HG03060 (cell line): ENCODE measurements around the gene UST.

ENCODE experiments used
- ATAC-seq: cut with Tn5 transposase; IDR thresholded peaks from one replicate; pipeline ENCODE4 v1.9.1; 2021; ENCODE audit warnings: low read depth, moderate number of reproducible peaks; ENCODE audit not compliant: unreplicated experiment

The UST gene

DNA sequence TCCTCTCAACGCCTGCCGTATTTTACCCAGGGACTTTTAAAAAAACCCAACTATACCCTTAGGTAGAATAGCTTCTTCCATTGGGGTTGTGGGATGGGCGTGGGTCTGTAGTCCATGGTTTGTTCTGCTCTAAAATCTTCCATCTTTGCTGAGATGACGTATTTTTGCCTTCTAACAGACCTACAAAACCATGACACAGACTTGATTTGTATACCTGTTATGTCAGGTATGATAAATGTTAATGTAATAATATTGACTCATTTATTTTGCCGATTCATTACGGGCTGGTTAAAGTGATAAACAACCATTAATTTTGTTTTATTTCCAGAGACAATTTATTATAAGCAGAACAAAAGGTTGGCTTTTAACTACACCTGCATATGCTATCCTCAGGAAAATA is 48.7 kb downstream of the UST start:
- ATAC-seq, result no peak

DNA sequence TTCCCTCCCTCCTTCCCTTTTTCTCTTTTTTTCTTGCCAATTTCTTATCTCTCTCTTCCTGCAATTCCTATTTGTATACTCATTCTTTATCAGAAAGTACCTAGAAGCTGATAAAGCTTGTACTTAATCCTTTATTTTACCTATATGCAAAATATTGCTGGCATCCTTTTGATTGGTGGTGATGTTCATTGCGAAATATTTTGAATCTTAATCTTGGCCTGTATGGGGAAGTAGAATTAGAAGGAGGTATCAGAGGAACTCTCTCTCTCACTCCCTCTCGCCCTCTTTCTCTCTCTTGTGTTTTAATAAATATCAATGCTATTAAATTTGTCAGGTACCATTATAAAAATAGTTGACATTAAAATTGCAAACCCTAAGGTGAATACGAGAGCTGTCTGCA is 52.8 kb downstream of the UST start:
- no peak for ATAC-seq

DNA sequence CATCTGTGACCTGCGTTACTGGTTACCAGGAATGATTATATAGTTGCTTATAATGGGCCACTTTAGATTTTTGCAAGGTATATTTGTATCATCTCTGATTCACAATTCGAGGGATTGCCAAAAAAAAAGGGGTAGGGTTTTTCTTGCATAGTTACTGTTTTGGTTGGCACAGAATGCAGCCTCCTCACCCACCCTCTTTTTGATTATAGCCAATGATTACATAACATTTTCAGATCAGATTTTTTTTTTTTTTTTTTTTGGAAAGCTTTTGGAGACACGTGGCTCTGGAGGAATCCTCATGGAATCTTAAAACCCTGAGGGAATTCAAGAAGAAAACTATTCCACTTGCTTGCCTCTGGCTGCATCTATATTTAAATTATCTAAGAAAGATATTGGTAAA is 53.7 kb downstream of the UST start:
- no peak for ATAC-seq

DNA sequence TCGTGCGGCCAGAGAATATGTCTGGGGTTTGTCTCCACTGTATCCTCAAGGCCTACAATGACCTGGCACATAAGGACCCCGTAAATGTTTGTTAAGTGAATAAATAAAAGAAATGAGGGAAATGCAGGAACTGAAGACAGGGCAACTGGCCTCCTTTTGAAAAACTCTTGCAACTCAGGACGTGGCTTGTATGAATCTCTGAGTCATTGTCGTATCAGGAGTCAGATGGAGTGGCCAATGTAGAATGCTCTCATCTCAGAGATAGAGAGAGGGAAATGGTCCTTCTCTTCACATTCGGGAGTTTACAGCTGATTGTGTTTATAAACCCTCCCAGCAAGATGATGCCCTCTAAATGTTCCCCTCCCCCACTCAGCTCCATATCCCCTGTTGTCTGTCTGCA is 57.1 kb downstream of the UST start:
- ATAC-seq, result no peak

DNA sequence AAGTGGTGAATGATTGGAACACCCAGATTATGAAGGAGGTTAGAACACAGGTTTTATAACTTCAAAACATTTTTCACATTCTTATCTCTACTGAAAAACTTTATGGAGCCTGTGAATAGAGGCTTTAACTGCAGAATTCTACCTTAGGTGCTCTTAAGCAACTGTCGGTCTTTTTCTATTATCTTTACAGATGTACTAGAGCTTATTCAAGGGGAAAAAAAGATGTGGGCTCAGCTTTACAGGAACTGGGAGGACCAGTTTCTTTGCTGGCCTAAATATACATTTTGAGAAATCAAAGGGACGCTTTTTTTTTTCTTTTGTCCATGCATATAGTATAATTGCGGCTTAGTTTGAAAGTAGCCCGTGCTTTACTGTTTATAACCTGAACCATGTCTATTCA is 58.9 kb downstream of the UST start:
- ATAC-seq, result no peak

DNA sequence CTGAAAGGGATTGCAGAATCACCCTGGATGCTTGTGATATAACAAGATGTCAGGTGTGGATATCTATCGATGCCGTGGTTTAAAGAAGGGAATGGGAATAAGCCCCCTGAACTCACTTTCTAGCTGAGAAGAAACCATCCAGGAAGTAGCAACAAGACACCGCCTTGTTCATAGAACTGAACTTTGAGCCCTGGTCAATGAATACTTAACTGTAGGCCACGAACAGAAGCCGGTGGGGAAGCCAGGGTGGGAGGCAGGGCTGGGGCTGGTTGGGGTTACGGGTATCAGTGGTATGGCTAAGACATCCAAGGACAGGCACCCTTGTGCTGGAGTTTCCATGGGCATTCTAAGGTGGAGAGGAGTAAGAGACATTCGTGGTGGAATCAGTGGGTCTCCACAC is 61.0 kb downstream of the UST start:
- no peak for ATAC-seq

DNA sequence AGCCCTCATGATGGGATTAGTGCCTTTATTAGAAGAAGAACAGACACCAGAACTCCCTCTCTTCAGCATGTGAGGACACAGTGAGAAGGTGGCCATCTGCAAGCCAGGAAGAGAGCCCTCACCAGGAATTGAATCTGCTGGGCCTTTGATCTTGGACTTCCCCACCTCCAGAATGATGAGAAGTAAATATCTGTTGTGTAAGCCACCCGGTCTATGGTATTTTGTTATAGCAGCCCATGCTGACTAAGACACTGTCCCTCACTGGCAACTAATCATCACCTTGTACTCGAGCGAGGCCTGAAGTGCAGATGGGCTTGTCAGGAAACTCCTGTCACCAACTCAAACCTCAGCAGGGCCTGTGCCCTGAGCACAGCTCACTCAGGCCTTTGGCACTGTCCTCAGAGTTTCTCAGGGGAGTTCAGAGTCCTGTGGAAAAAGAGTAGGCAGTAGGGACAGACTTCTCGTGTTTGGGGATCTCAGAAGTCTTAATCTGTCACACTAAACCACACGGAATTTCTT is 62.0 kb downstream of the UST start:
- ATAC-seq, result no peak

DNA sequence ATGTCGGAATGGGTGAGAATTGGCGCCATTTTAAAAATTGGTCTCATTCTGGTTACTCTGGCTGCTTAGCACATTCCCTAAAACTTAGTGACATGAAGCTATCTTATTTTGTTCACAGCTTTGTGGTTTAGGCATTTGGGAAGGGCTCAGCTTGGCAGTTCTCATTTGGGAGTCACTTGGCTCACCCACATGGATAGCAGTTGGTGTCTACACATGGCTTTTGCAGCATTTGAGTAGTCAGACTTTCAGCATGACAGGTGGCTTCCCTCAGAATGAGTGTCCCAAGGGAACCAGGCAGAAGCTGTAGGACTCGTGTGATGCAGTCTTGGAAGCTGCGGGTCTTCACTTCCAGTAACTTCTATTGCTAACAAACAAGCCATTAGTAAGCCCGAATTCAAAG is 64.6 kb downstream of the UST start:
- no peak for ATAC-seq

DNA sequence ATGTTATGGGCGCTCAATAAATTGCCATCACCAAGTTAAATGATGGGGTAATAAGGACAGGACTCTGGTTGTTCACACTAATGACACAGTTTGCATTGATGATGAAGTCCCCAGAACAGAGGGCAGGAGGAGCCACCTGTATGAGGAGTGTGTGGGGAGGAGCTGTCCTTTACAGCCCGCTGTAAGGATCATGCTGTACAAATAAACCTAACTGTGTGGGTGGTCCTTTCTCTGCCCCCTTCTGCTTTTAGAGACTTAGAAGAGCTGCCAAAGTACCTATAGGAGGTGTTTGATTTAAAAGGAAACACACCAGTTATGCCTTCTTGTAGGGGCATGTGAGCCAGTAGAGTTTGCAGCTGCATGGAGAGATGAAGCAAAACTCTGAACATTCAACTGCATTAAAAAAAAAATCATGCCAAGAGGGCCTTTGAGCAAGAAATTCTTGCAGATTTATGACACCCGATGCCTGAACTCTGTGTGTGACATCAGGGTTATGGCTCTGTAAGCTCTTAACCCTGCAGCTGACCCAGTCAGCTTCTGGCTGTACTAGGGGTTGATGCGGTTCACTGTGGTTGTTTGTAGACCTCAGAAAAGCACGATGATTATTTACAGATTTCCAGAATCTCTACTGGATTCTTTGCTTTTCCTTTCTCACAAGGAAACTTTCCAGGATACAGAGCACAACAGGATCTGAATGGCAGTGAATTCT is 67.4 kb downstream of the UST start:
- no peak for ATAC-seq

DNA sequence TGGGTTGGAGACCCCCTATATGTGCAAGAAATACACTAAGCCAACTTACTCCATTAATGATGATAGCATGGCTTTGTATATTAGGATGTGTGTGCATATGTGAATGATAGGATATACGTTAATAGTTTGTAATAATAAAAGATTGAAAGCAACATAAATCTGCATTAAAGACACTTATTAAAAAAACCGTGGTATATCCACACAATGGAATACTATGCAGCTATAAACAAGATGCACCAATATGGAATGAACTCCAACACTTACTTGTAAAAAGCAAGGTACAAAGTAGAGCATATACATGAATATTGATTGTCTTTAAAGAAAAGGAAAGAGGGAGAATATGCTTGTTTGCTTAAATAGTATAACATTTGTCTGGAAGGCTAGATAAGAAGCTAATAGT is 68.0 kb downstream of the UST start:
- ATAC-seq, result no peak

DNA sequence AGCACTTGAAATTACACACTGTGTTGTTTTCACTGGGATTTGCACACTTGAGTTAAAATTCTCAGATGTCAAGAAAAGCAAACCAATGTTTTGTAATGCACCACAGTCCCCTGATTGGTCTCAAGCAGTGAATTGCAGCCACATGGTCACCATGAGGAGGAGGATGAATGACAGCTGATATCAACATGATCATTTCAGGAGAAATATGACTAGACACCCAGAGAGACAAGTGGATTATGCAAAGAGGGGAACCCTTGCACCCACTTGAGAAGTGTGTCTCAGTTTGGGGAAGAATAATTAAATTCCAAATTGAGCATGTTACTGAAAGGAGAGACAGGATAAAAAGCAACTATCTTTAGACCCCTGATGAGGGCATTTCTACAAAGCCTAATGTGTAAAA is 69.3 kb downstream of the UST start:
- ATAC-seq, result no peak

DNA sequence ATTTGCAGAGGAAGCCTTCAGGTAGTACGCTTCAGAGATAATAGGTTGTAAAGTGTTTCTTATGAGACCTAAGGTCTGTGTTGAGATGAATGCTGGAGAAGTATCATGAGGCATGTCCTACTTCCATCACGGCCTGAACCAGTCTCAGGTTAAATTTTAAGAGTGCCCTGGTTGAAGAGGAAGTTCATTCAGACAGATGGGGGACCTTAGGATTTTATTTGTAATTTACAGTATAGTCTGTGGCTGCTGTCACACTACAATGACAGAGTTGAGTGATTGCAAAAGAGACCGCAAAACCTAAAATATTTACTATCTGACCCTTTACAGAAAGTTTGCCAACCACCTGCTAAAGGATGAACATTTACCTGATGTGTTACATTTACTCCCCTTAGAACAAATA is 70.9 kb downstream of the UST start:
- ATAC-seq, result no peak

DNA sequence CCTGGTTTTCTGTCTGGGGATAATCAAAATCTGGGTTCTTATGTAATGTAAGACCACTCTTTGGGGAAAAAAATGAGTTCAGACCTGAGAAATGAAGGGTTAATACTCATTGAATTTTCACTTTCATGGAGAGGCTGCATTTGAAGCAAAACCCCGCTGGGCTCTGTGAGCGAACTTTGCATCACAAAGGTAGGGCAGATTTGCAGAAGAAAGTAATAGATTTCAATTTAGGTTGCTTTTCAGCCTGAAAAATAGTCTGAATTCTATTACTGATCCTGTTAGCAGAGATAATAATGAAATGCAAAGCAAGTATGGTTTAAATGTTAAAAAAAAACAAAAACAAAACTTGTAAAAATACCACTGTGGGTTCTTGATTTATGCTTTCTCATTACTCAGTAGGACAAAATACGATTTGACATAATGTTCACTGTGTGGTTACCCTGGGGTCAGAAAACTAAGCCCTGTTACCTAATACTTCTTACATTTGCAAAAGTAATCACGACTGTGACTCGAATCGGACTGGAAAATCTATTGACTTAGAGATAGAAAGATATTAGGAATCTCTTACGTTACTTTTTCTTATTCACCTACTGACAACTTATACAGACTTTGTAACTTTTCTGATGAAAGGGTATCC is 72.2 kb downstream of the UST start:
- ATAC-seq, result no peak

DNA sequence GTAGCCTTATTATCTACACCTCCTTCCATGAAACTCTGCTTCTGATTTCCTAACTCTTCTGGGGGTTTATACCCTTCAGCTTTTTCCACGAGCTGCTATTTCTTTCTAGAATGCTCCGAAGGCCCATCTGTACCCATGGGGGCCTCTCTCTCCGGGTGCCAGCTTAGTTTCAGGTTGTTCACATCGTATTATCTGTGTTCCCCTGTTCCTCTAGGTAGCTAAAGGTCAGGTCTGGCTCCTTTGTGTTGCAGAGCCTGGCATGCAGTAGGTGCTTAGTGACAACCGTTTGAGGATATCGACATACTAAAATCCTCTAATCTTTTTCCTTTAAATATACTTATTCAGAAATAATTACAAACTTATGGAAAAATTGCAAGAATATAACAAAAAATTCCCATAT is 73.0 kb downstream of the UST start:
- no peak for ATAC-seq

DNA sequence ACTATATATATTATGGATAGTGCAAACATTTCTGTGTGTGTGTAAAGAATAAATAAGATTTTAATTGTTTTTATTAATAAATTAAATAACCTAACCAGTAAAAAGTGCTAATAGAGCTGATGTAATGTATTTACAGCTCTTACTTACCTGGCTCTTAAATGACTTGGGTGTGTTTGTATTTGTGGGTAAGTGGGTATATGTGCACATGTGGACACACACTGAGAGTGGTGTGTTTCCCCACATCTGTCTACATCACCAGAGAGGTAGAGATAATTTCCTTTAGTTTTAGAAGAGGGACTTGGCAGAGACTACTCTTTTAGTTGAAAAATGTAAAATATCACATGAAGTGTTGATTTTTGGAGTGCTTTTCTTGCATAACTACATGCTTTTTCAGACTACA is 76.0 kb downstream of the UST start:
- ATAC-seq, result no peak

DNA sequence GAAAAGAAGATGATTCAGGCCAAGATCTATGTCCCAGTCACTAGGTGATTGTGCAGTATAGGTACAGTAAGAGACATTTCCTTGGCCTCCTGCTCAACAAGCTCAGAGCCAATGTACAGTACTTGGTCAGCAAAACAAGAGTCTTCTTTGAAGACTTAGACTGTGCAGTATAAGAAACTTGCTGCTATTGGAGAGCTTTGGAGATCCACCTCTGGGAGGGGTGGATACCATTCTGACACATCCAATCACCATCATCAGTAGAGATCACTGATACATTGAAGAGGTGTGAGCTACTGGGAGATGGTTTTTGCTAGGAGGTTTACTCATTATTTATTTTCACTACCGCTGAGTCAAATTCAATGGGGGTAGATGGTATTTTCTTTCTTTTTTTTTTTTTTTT is 77.5 kb downstream of the UST start:
- ATAC-seq, result no peak

DNA sequence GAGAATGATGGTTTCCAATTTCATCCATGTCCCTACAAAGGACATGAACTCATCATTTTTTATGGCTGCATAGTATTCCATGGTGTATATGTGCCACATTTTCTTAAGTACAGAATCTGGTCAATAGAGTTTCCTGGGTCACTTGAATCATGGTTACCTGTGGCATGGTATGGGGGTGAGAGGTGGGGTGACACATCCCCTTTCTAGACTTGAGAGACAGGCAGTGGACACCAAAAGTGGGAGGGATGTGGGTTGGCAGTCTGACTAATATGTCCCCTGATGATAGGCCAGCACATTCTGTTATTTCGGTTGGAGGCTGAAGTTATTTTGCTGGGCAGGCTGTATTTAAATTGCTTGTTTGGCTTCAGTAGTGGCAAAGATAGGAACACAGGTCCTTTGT is 78.1 kb downstream of the UST start:
- no peak for ATAC-seq

DNA sequence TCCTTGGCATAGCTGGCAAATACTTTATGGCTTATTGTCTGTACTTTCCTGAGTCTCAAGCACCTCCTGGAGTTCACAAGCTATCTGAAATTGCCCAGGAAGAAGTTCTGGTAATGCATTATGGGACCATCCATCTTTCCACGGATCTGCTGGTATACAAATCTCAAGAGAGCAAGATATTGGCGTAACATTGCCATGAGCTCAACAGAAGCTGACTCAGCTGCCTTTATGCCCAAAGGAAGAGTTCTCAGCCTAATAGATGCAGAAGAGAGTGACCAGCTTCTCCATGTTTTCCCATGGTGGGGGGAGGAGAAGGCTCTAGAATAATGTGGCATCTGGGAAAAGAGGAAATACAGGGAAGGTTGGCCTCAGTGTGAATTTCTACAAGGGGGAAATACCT is 78.7 kb downstream of the UST start:
- ATAC-seq, result no peak

DNA sequence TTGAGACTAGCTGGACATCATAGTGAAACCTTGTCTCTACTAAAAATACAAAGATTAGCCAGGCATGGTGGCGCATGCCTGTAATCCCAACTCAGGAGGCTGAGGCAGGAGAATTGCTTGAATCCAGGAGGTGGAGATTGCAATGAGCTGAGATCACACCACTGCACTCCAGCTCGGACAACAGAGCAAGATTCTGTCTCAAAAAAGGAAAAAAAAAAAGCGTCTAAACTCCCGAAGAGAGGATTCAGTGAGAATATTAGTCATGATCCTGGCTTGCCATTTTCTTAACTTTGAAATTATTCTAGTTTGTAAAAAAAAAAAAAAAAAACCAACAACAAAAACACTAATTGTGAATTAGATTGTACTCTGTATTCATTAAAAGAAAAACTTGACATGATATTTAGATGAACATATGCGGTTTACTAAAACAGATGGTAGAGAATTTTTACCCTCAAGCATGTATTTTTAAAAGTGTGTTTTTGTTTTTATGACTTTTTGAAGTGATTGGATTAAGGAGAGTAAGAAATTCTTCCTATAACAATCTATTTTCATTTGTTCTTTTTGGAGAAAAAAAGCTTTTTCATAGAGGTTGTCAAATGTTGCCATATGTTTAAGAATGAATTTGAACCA is 80.7 kb downstream of the UST start:
- no peak for ATAC-seq

DNA sequence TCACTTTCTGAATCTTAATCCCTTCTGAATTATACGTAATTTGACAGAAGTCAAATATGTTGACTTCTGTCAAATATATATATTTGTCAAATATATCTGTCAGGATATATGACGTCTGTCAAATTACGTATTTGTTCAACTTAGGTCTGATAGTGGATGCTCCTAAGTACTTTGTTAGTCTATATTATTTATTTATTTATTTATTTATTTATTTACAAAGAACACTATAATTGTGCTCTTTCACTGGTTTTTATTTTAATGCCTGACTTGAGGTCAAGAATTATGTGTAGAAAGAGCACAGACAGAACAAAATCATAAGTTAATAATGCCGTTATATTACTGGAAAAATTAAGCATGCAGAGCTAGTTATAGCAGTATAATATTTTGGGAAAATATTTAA is 81.2 kb downstream of the UST start:
- no peak for ATAC-seq

DNA sequence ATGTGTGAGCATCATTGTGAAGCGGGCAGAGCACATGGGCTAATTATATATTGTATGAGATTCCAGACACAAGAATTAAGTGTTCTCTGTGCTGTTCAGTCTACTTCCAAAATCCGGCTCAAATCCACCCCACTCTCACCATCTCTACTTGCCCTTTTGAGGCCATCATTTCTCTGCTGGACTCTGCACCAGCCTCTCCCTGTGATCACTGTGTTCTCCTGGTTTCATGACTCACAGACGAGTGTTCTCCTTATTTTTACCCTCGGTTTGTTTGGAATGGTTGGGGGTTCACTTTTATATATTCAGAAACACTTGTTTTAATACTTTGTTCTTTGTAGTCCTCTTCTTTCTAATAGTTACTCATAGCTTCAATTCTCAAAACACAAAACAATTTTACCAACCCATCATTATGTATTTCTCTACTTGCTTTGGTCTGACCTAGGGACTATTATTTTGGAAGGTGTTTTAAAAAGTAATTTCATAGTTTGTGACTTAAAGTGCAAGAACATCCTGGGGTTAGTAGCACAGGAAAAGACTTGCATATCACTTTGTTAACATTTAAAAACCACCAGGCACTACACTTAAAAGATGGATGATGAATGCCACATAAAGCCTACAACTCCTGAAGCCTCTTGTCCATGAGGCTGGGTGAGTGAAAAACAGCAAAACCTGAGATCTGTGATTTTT is 82.7 kb downstream of the UST start:
- ATAC-seq, result no peak
